Cortex of kidney (tissue), 1 donor: ENCODE data around the gene TLK1.
"Not testable (repeated sequence)": the region's sequence is repeated elsewhere in the genome, so short reads cannot be mapped to it uniquely, and the experiment has no call there.

Source experiments
- DNase-seq: peaks from one replicate; lab custom pipeline; 2025; lab: John Stamatoyannopoulos, UW

The TLK1 gene

GRCh38 chr2:171084128-171084527 is 76.6 kb downstream of the TLK1 start:
- no peak for DNase-seq

- no peak for DNase-seq
These were observed 77.2 kb downstream of the TLK1 start for GRCh38 chr2:171083451-171083850.

GRCh38 chr2:171081649-171082111 is 79.0 kb downstream of the TLK1 start:
- DNase-seq = no peak

GRCh38 chr2:171080607-171081006 is 80.1 kb downstream of the TLK1 start:
- DNase-seq = no peak

GRCh38 chr2:171076422-171076821 is 84.3 kb downstream of the TLK1 start:
- DNase-seq = not testable (repeated sequence)

- DNase-seq = no peak
These were observed 88.5 kb downstream of the TLK1 start for GRCh38 chr2:171072164-171072563.

- no peak for DNase-seq
These were observed 91.3 kb downstream of the TLK1 start for GRCh38 chr2:171069286-171069956.

- no peak for DNase-seq
These were observed 94.6 kb downstream of the TLK1 start for GRCh38 chr2:171066110-171066509.

GRCh38 chr2:171057575-171057974 is 103.1 kb downstream of the TLK1 start:
- no peak for DNase-seq

- DNase-seq = no peak
These were observed 104.4 kb downstream of the TLK1 start for GRCh38 chr2:171056307-171056706.

- no peak for DNase-seq
These were observed 111.0 kb downstream of the TLK1 start for GRCh38 chr2:171049691-171050090.

- no peak for DNase-seq
These were observed 114.6 kb downstream of the TLK1 start for GRCh38 chr2:171046048-171046560.

- no peak for DNase-seq
These were observed 116.3 kb downstream of the TLK1 start for GRCh38 chr2:171044416-171044815.

- DNase-seq = no peak
These were observed 118.3 kb downstream of the TLK1 start for GRCh38 chr2:171042253-171042969.

- DNase-seq = no peak
These were observed 124.2 kb downstream of the TLK1 start for GRCh38 chr2:171036532-171036931.

GRCh38 chr2:171034315-171034714 is 126.4 kb downstream of the TLK1 start:
- no peak for DNase-seq

GRCh38 chr2:171025214-171025613 is 135.5 kb downstream of the TLK1 start:
- DNase-seq = no peak

GRCh38 chr2:171018522-171018921 is 142.2 kb downstream of the TLK1 start:
- DNase-seq = no peak

GRCh38 chr2:171016125-171016524 is 144.6 kb downstream of the TLK1 start:
- no peak for DNase-seq

GRCh38 chr2:171013851-171014250 is 146.8 kb downstream of the TLK1 start:
- no peak for DNase-seq

GRCh38 chr2:171009386-171009785 is 151.3 kb downstream of the TLK1 start:
- no peak for DNase-seq

- DNase-seq = no peak
These were observed 152.0 kb downstream of the TLK1 start for GRCh38 chr2:171008550-171009205.

GRCh38 chr2:171004833-171005232 is 155.9 kb downstream of the TLK1 start:
- DNase-seq = no peak
